H1 (cell line): Measurements from ENCODE around the gene RPS6KA2. TPM values are rescaled to one million over a fixed set of nuclear protein-coding genes. Genes with fewer than 3 reads are reported as not detected.
"Not testable (repeated sequence)": the region's sequence is repeated elsewhere in the genome, so short reads cannot be mapped to it uniquely, and the experiment has no call there.

Source experiments
- CTCF ChIA-PET: fragments of 300-600 bp; sonication (Branson Sonifier 250); formaldehyde crosslinking; loops from one replicate; lab custom pipeline; 2021; ENCODE audit not compliant: partially characterized antibody; lab: Charles Lee
- POLR2A ChIA-PET: fragments of 300-600 bp; sonication (Branson Sonifier 250); formaldehyde crosslinking; loops from one replicate; lab custom pipeline; 2021; ENCODE audit warnings: inconsistent platforms; ENCODE audit not compliant: partially characterized antibody; lab: Charles Lee
- DNase-seq, 2 experiments: peaks; one replicate each; pipeline versions ENCODE4 v3.0.0 to v3.0.0-alpha.2; 2010 to 2022; ENCODE audit warnings: low spot score in 2 of 2, low read depth in 1 of 2, mixed read lengths in 1 of 2
- FAIRE-seq: peaks from 2 replicates; lab custom pipeline; 2011; peaks lifted over from hg19 to GRCh38; lab: Jason Lieb, UNC
- H2AFZ ChIP-seq: 2 replicates; pipeline ENCODE4 v1.8.1; 2012; ENCODE audit warnings: low read length, inconsistent platforms
- H2AK5ac ChIP-seq: 2 replicates; pipeline ENCODE4 v1.6.1; 2013; ENCODE audit warnings: low read depth, low read length
- H2BK120ac ChIP-seq: replicated peaks from 2 replicates; pipeline ENCODE3; 2013; ENCODE audit warnings: low read depth, low read length, inconsistent platforms
- H2BK12ac ChIP-seq: 2 replicates; pipeline ENCODE4 v1.6.1; 2013; ENCODE audit warnings: low read depth, low read length
- H2BK15ac ChIP-seq: 2 replicates; pipeline ENCODE4 v1.6.1; 2013; ENCODE audit warnings: low read length
- H2BK20ac ChIP-seq: 2 replicates; pipeline ENCODE4 v1.6.1; 2013; ENCODE audit warnings: low read length
- H2BK5ac ChIP-seq: 2 replicates; pipeline ENCODE4 v1.6.1; 2013; ENCODE audit warnings: low read depth, low read length
- H3K14ac ChIP-seq: 2 replicates; pipeline ENCODE4 v1.6.1; 2013; ENCODE audit warnings: inconsistent platforms; ENCODE audit not compliant: insufficient read length
- H3K18ac ChIP-seq: 2 replicates; pipeline ENCODE4 v1.6.1; 2013; ENCODE audit warnings: low read length; ENCODE audit errors: extremely low read depth
- H3K23ac ChIP-seq: 2 replicates; pipeline ENCODE4 v1.6.1; 2013; ENCODE audit warnings: inconsistent platforms; ENCODE audit not compliant: insufficient read length
- H3K23me2 ChIP-seq: 2 replicates; pipeline ENCODE4 v1.6.1; 2013; ENCODE audit warnings: low read depth, low read length
- H3K27ac ChIP-seq: 2 replicates; pipeline ENCODE4 v1.6.1; 2011; ENCODE audit warnings: low read depth, low read length, inconsistent platforms
- H3K27me3 ChIP-seq, 4 experiments: replicated peaks in 1 of 4; 1 replicate in 1 of 4; 2 replicates in 3 of 4; pipeline versions ENCODE4 v1.6.1 to v1.8.1; 2011 to 2013; ENCODE audit warnings: low read length in 3 of 4, mild to moderate bottlenecking in 3 of 4, inconsistent platforms in 2 of 4, mixed read lengths in 2 of 4, moderate library complexity in 1 of 4; ENCODE audit not compliant: control insufficient read depth in 3 of 4, insufficient read depth in 3 of 4; ENCODE audit errors: extremely low read depth in 1 of 4
- H3K36me3 ChIP-seq, 4 experiments: 2 replicates each; pipeline versions ENCODE4 v1.6.1 to v1.8.1; 2011 to 2013; ENCODE audit warnings: mild to moderate bottlenecking in 4 of 4, low read length in 3 of 4, moderate library complexity in 2 of 4, control low read depth in 1 of 4, inconsistent platforms in 1 of 4; ENCODE audit not compliant: insufficient read depth in 4 of 4, control insufficient read depth in 2 of 4
- H3K4ac ChIP-seq: replicated peaks from 2 replicates; pipeline ENCODE3; 2013; ENCODE audit warnings: low read length, low read depth, mixed read lengths, inconsistent platforms; ENCODE audit not compliant: insufficient read length
- H3K4me1 ChIP-seq, 4 experiments: replicated peaks in 1 of 4; 1 replicate in 1 of 4; 2 replicates in 3 of 4; pipeline versions ENCODE4 v1.6.1 to v1.8.1; 2011 to 2013; ENCODE audit warnings: low read length in 3 of 4, inconsistent platforms in 2 of 4, mixed read lengths in 1 of 4; ENCODE audit not compliant: insufficient read depth in 4 of 4, control insufficient read depth in 3 of 4
- H3K4me2 ChIP-seq, 2 experiments: 2 replicates each; pipeline versions ENCODE4 v1.6.1 to v1.8.1; 2011 to 2013; ENCODE audit warnings: low read depth in 2 of 2, low read length in 2 of 2, control low read depth in 1 of 2, inconsistent platforms in 1 of 2, mild to moderate bottlenecking in 1 of 2; ENCODE audit not compliant: insufficient read depth in 1 of 2
- H3K4me3 ChIP-seq, 4 experiments: fragments of 200-600, 300-600 bp in 1 of 4; sonication (generic), shearing (Covaris generic), sonication (Bioruptor Twin) in 1 of 4; 2 replicates each; pipeline versions ENCODE4 v1.5.1 to v1.8.1; 2011 to 2016; ENCODE audit warnings: low read length in 4 of 4, low read depth in 3 of 4, control low read depth in 2 of 4, inconsistent platforms in 2 of 4, mild to moderate bottlenecking in 2 of 4, mixed read lengths in 1 of 4, moderate library complexity in 1 of 4; ENCODE audit not compliant: insufficient read depth in 2 of 4; ENCODE audit errors: extremely low read depth in 1 of 4
- H3K56ac ChIP-seq: replicated peaks from 2 replicates; pipeline ENCODE3; 2013; ENCODE audit warnings: low read depth, mild to moderate bottlenecking, mixed read lengths, low read length, inconsistent platforms; ENCODE audit not compliant: insufficient read length
- H3K79me1 ChIP-seq: 2 replicates; pipeline ENCODE4 v1.6.1; 2013; ENCODE audit warnings: low read depth, low read length, control low read depth
- H3K79me2 ChIP-seq, 2 experiments: 2 replicates each; pipeline versions ENCODE4 v1.6.1 to v1.8.1; 2012 to 2013; ENCODE audit warnings: low read length in 2 of 2, mild to moderate bottlenecking in 2 of 2, inconsistent platforms in 1 of 2; ENCODE audit not compliant: insufficient read depth in 2 of 2, control insufficient read depth in 1 of 2
- H3K9ac ChIP-seq, 4 experiments: replicated peaks in 1 of 4; 1 replicate in 1 of 4; 2 replicates in 3 of 4; pipeline versions ENCODE4 v1.6.1 to v1.8.1; 2011 to 2013; ENCODE audit warnings: low read depth in 3 of 4, low read length in 3 of 4, control low read depth in 2 of 4, mild to moderate bottlenecking in 2 of 4, moderate library complexity in 2 of 4, inconsistent platforms in 1 of 4; ENCODE audit errors: extremely low read depth in 1 of 4
- H3K9me3 ChIP-seq, 2 experiments: 2 replicates each; pipeline versions ENCODE4 v1.6.1 to v1.8.1; 2012 to 2013; ENCODE audit warnings: mild to moderate bottlenecking in 2 of 2, moderate library complexity in 2 of 2, control low read depth in 1 of 2, inconsistent platforms in 1 of 2, low read depth in 1 of 2, low read length in 1 of 2, mixed read lengths in 1 of 2; ENCODE audit not compliant: insufficient read depth in 2 of 2
- H4K20me1 ChIP-seq, 2 experiments: replicated peaks in 1 of 2; 2 replicates each; pipeline versions ENCODE3 to v1.8.1; 2011 to 2013; ENCODE audit warnings: inconsistent platforms in 2 of 2, low read length in 2 of 2, mild to moderate bottlenecking in 1 of 2; ENCODE audit not compliant: insufficient read depth in 2 of 2, control insufficient read depth in 1 of 2
- H4K5ac ChIP-seq: 2 replicates; pipeline ENCODE4 v1.6.1; 2013; ENCODE audit warnings: low read length, low read depth, mixed read lengths, inconsistent platforms; ENCODE audit not compliant: insufficient read length
- H4K8ac ChIP-seq: 2 replicates; pipeline ENCODE4 v1.8.0; 2013; ENCODE audit warnings: mild to moderate bottlenecking, moderate library complexity, low read length, inconsistent platforms; ENCODE audit not compliant: insufficient read depth; ENCODE audit errors: extremely low read depth
- H4K91ac ChIP-seq: replicated peaks from 2 replicates; pipeline ENCODE3; 2013; ENCODE audit warnings: low read length, mixed read lengths, inconsistent platforms; ENCODE audit not compliant: insufficient read length
- WGBS, 2 experiments: shearing (Covaris generic) in 1 of 2; methylation state at CpG; one replicate each; pipeline versions ENCODE4 v1.1.6 to v1.1.7; 2013 to 2015; ENCODE audit warnings: low lambda C conversion rate in 2 of 2, mixed read lengths in 2 of 2, inconsistent platforms in 1 of 2, low coverage in 1 of 2, missing lambda C conversion rate in 1 of 2; ENCODE audit not compliant: insufficient replicate concordance in 2 of 2, insufficient coverage in 1 of 2, insufficient read length in 1 of 2; ENCODE audit errors: extremely low coverage in 1 of 2, missing lambda C conversion rate in 1 of 2; 5-methylcytosine and 5-hydroxymethylcytosine counted together
- polyA plus RNA-seq, 7 experiments: library from polyadenylated mRNA; depleted of rRNA in 3 of 7; stranded (reverse) in 5 of 7; unstranded in 2 of 7; fragments of >200 nt in 5 of 7; fragments of 200-250 nt in 2 of 7; gene quantifications; 1 replicate in 5 of 7; 2 replicates in 1 of 7; 4 replicates in 1 of 7; pipeline versions ENCODE4 v1.2.1 to v1.2.3, GENCODE V29; 2011 to 2013; ENCODE audit warnings: missing spikeins in 2 of 7, mixed read lengths in 2 of 7
- total RNA-seq: library from RNA; stranded (reverse); fragmentation: NEBNext Ultra II Directional; extraction: Animal tissue kit (Norgen Biotek cat#: 25700); gene quantifications from 2 replicates; pipeline ENCODE4 v1.2.1, GENCODE V29; 2021

The RPS6KA2 gene
- total and polyA plus RNA-seq, 2 of the 8 experiments (the other 6 are each of a cell fraction or from before 2014, with no cell fraction given): 8.8 to 25.7 TPM

GRCh38 chr6:166529058-166529457, 98.0 kb downstream of the RPS6KA2 start:
- DNase-seq, H3K4ac ChIP-seq, H3K27ac ChIP-seq, H3K23me2 ChIP-seq, H3K56ac ChIP-seq, H3K4me1 ChIP-seq, H3K79me2 ChIP-seq, H3K18ac ChIP-seq, H4K20me1 ChIP-seq, H3K27me3 ChIP-seq, H4K91ac ChIP-seq, H2BK20ac ChIP-seq, H2BK12ac ChIP-seq, H2BK120ac ChIP-seq, H3K9ac ChIP-seq, H3K79me1 ChIP-seq, H3K23ac ChIP-seq, H3K36me3 ChIP-seq, POLR2A ChIA-PET, H3K4me3 ChIP-seq, H2BK15ac ChIP-seq, H3K14ac ChIP-seq, H2BK5ac ChIP-seq, H2AFZ ChIP-seq, H2AK5ac ChIP-seq, H3K4me2 ChIP-seq, CTCF ChIA-PET, H3K9me3 ChIP-seq, FAIRE-seq, H4K5ac ChIP-seq, H4K8ac ChIP-seq: not testable (repeated sequence)
- WGBS, 2 experiments: 89% methylated on average over 1 of the region's 1 CpG; no CpG with 5 or more reads in 1 of the 2 experiments
